ENCODE data around the gene DSE. TPM values are rescaled to one million over a fixed set of nuclear protein-coding genes. Genes with fewer than 3 reads are reported as not detected.

DSE gene
- total RNA-seq, 1 experiment from 2014 or later, result 43.3 TPM

DNA sequence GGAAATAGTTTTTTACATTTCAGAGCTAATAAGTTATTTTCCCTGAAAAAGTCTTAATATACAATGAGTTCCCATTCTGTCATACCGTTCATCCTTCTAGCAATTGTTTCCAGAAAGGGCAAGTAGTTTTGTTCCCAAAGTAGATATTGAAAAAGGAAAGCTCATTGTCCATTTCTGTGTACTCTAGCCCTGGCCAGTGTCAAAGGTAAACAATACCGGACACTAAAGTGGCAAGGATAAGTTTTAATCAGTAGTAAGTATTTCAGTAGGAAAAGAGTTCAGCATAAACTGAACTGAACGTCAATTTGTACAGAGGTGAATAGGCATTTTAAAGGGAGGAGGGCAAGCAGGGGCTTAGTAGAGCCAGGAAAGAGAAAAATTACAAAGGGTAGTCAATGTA is 46.9 kb downstream of the DSE start:
- ChIA-PET POLR2A (ENCODE audit: unreplicated experiment) (interaction anchor here (0.7 kb wide), 1 partner anchor 56 kb away, joined by 4 read pairs; no protein-coding TSS in a partner anchor), CTCF (no interaction called here)
- no peak overlapping the region for H3K4me2 ChIP-seq
- no peaks in the 10 kb centered on the region for H3K9me3 ChIP-seq (ENCODE audit: insufficient read depth, low read depth)
- no peaks in the 10 kb centered on the region for H3K36me3 ChIP-seq (ENCODE audit: low read depth)
- no TSS peak for BruUV-seq (replicated peaks)
- no peaks in the 10 kb centered on the region for H3K27me3 ChIP-seq (ENCODE audit: insufficient read depth, low read depth)
- no peaks in the 10 kb centered on the region for H3F3A ChIP-seq (ENCODE audit: insufficient read depth, low read depth)
- H3K79me2 ChIP-seq (ENCODE audit: low read depth), result no peaks in the 10 kb centered on the region
- H3K4me3 ChIP-seq, result no peak overlapping the region
- TF ChIP-seq, protein P1, sequence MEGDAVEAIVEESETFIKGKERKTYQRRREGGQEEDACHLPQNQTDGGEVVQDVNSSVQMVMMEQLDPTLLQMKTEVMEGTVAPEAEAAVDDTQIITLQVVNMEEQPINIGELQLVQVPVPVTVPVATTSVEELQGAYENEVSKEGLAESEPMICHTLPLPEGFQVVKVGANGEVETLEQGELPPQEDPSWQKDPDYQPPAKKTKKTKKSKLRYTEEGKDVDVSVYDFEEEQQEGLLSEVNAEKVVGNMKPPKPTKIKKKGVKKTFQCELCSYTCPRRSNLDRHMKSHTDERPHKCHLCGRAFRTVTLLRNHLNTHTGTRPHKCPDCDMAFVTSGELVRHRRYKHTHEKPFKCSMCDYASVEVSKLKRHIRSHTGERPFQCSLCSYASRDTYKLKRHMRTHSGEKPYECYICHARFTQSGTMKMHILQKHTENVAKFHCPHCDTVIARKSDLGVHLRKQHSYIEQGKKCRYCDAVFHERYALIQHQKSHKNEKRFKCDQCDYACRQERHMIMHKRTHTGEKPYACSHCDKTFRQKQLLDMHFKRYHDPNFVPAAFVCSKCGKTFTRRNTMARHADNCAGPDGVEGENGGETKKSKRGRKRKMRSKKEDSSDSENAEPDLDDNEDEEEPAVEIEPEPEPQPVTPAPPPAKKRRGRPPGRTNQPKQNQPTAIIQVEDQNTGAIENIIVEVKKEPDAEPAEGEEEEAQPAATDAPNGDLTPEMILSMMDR (conservative IDR thresholded peaks at IDR 0.05), result no peak
- no peak for TF ChIP-seq EZH2 (IDR thresholded peaks at IDR 0.05; ENCODE audit: low read depth)
- H2AFZ ChIP-seq, result no peak overlapping the region
- H3K9me2 ChIP-seq (ENCODE audit: insufficient read depth), result no peaks in the 10 kb centered on the region
- intact Hi-C loops (cut with micrococcal nuclease; ENCODE audit: unreplicated experiment), result no loop called here
- no peak overlapping the region for H3K27ac ChIP-seq
- no peaks in the 10 kb centered on the region for H4K20me1 ChIP-seq (ENCODE audit: insufficient read depth)
- no peak for DNase-seq
- peaks cover 6% of the 10 kb centered on the region; the same call in 1 of the 2 replicates for H3K4me1 ChIP-seq (replicated peaks; ENCODE audit: insufficient read depth)

DNA sequence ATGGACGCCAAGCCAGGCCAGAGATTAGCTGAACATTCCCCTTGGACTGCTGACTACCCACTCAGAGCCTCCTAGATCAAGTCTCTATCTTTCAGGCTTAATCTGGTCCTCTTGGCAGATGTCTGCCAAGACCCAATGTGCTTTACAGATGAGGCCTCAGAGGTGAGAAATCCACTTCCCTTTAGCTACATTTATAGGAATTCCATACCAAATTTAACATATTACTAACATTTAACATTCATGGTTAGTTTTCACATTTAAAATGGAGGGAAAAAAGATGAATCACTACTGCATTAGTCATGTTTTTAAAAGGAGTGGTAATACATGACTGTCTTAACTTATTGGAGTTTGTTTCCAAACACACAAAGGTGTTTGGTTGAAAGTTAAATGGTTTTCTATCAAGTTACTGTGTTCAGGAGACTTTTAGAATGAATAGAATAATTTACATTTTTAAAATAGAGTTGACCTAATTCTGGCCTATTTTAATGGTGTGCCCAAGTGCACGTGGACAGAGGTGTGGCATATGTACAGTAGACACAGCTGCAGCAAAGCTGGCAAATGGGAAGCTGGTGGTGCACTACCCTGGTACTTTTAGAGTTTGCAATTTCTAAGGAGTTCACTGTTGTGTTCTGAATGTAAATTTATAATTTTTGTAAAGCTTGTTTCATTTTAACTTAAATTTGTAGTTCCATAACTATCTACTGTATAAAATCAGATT is 48.5 kb downstream of the DSE start:
- Histone ChIP-seq H3K9me3 (ENCODE audit: insufficient read depth, low read depth) (no peaks in the 10 kb centered on the region), H3K4me2 (no peak overlapping the region), H3K4me1 (replicated peaks; ENCODE audit: insufficient read depth) (peaks cover 6% of the 10 kb centered on the region; the same call in 1 of the 2 replicates), H3K79me2 (ENCODE audit: low read depth) (no peaks in the 10 kb centered on the region), H3K27me3 (ENCODE audit: insufficient read depth, low read depth) (no peaks in the 10 kb centered on the region), H2AFZ (no peak overlapping the region), H3K9me2 (ENCODE audit: insufficient read depth) (no peaks in the 10 kb centered on the region), H3K36me3 (ENCODE audit: low read depth) (no peaks in the 10 kb centered on the region), H3K27ac (no peak overlapping the region), H3F3A (ENCODE audit: insufficient read depth, low read depth) (no peaks in the 10 kb centered on the region), H4K20me1 (ENCODE audit: insufficient read depth) (no peaks in the 10 kb centered on the region), H3K4me3 (no peak overlapping the region)
- DNase-seq, result no peak
- CTCF ChIA-PET, result no interaction called here
- intact Hi-C loops (cut with micrococcal nuclease; ENCODE audit: unreplicated experiment), result no loop called here
- BruUV-seq (replicated peaks), result no TSS peak
- no peak for TF ChIP-seq EZH2 (IDR thresholded peaks at IDR 0.05; ENCODE audit: low read depth)
- POLR2A ChIA-PET (ENCODE audit: unreplicated experiment), result interaction anchor here (0.7 kb wide), 1 partner anchor 48 kb away, joined by 6 read pairs; no protein-coding TSS in a partner anchor

DNA sequence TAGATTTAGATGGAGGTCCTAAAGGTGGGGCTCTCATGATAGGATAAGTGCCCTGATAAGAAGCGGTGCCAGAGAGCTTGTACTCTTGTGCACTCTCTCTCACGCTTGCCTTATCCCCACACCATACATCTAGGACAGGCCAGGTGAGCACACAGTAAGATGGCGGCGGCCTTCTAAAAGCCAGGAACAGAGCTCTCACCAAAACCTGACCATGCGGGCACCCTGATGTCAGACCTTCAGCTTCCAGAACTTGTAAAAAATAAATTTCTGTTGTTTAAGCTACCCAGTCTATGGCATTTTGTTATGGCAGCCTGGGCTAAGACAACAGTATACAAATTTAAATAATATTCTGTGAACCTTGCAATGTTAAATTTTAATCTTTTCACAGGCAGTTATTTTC is 49.6 kb downstream of the DSE start:
- intact Hi-C loops (cut with micrococcal nuclease; ENCODE audit: unreplicated experiment), result no loop called here
- no peaks in the 10 kb centered on the region for H3K79me2 ChIP-seq (ENCODE audit: low read depth)
- CTCF ChIA-PET, result no interaction called here

More for the DNA sequence above, 49.6 kb downstream of the DSE start:
- Histone ChIP-seq H3F3A (ENCODE audit: insufficient read depth, low read depth) (no peaks in the 10 kb centered on the region), H3K4me3 (no peak overlapping the region), H2AFZ (no peak overlapping the region), H3K9me2 (ENCODE audit: insufficient read depth) (0 out of 2 replicates have a peak, but pooled peaks cover 5% of the 10 kb centered on the region), H3K36me3 (ENCODE audit: low read depth) (no peaks in the 10 kb centered on the region), H3K4me2 (no peak overlapping the region), H3K27me3 (ENCODE audit: insufficient read depth, low read depth) (no peaks in the 10 kb centered on the region), H3K27ac (no peak overlapping the region), H4K20me1 (ENCODE audit: insufficient read depth) (no peaks in the 10 kb centered on the region), H3K4me1 (replicated peaks; ENCODE audit: insufficient read depth) (peaks cover 6% of the 10 kb centered on the region; the same call in 1 of the 2 replicates), H3K9me3 (ENCODE audit: insufficient read depth, low read depth) (no peaks in the 10 kb centered on the region)
- POLR2A ChIA-PET (ENCODE audit: unreplicated experiment), result no interaction called here
- BruUV-seq (replicated peaks), result no TSS peak
- no peak for DNase-seq
- TF ChIP-seq, protein P1 (conservative IDR thresholded peaks at IDR 0.05), result no peak
- TF ChIP-seq EZH2 (IDR thresholded peaks at IDR 0.05; ENCODE audit: low read depth), result no peak

Measured in PC-9 (cell line).